Activated CD4-positive, alpha-beta T cell treated with anti-CD3 and anti-CD28 coated beads, Interleukin-2, amount 50 U/mL, for 4 hours (primary cell): ENCODE measurements around the gene MGMT.

ENCODE experiments used
- DNase-seq, 2 experiments: peaks; one replicate each; pipeline ENCODE4 v3.0.0-alpha.2; 2020

The MGMT gene

GRCh38 chr10:129659508-129660268 lies 192.6 kb downstream of the MGMT start:
- DNase-seq: no peak

DNA sequence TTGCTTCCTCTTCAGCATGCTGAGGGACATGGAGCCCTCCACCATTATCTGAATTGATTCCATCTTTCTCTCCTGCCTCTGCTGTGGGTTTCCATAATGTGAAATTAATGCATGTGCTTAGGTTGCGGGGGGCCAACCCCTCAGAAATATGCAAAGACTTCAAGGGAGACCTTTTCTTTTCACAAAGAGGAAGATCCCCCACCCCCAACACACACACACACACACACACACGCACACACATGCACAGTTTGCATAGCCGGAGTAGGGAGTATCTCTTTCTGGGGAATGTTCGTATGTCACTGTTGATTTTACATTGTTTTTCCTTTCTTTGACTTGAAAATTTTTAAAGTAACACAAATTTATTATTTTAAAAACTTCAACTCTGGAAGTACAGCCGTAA lies 193.5 kb downstream of the MGMT start:
- no peak for DNase-seq

GRCh38 chr10:129662426-129662825 lies 195.4 kb downstream of the MGMT start:
- no peak for DNase-seq

GRCh38 chr10:129670124-129670523 lies 203.1 kb downstream of the MGMT start:
- no peak for DNase-seq

DNA sequence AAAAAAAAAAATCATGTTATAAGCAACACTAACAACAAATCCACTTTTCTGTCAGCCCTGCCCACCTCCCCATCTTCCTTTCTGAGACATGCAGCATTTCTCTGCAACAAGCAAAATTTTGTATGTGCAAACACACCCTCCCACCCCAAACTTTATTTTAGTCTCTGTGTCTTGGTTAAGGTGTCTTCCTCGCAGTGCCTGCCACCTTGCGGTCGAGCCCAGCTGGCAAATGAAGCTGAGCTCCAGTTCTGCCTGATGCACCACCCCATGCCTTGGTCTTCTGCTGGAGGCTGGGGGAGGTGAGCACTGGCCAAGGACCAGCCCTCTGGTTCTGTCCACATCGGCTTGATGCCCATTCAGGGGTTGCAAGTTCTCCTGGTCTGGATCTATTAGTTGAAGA lies 206.3 kb downstream of the MGMT start:
- DNase-seq: no peak

- no peak for DNase-seq
These were observed 208.2 kb downstream of the MGMT start for GRCh38 chr10:129675027-129675769.

DNA sequence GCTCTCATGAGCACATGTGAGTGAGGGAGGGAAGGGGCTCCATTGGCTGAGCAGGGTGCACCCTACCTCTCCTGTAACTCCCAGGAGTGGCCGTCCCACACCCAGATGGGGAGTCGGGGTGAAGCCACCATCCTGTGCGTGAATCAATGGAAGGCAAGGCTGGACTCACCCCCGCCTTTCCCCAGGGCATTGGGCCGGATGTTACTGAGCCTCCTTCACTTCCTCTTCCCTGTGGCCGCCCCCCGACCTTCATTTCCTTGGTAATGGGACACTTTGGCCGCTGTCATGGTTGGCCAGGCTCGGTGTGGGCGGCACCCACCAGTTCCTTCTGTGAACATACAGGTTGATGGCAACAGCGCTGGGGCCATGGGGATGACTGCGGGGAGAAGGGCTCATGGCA lies 209.0 kb downstream of the MGMT start:
- no peak for DNase-seq

DNA sequence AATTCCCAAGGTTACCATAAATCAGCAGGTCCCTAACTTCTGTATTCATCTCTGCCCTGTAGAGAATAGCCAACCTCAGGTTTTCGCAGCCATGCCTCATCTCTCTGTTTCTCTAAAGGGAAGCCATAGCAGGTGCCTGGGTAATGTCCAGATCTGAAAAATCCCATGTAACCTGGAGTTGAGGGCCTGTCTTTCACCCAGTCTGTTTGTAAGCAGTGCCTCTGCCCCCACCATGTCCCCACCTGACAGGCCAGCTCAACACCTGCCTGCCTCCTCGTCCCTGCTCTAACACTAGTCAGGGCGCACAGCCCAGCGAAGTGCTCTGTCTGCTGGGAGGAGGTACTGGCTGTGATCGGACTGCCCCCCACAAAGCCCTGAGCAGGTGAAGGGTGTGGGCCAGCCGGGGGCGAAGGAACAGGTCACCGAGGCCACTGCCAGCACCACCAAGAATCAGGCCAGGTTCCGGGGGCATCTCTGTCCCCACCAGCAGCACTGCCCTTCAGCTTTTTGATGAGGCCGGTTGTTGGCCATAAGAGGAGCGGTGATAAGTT lies 210.4 kb downstream of the MGMT start:
- no peak for DNase-seq

GRCh38 chr10:129678186-129678585 lies 211.1 kb downstream of the MGMT start:
- DNase-seq: no peak

- DNase-seq: no peak
These were observed 212.2 kb downstream of the MGMT start for GRCh38 chr10:129679207-129679606.

DNA sequence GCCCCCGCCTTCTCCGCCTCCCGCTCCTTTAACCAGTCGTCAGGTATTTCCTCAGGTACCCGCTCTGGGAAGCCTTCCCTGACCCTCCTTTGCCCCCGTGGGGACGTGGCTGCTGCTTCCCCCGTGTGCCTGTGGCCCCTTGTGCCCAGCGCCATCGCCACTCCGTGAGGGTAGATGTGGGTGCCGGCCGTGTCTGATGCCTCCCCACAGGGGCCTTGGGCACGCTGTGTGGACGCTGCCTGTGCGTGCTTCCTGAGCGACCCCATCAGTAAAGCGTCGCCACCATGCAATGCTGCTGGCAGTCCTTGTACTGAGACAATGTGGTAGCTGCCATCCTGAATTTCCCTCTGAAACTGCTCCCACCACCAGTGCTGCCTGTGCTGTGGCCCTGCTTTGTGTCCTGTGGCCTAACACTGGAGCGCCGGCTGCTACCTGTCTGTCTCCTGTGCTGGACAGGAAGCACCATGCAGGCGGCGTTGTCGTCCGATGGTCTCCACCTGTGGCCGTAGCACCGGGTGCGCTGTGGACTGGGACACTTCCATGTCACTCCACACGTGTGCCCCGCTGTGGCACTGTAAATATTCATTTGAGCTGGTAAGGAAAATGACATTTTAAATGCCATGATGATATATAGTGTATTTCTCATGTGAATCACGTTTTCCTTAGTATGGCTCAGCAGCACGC lies 213.8 kb downstream of the MGMT start:
- DNase-seq: no peak

GRCh38 chr10:129681856-129682255 lies 214.8 kb downstream of the MGMT start:
- DNase-seq: no peak

- no peak for DNase-seq
These were observed 216.5 kb downstream of the MGMT start for GRCh38 chr10:129683519-129683918.

DNA sequence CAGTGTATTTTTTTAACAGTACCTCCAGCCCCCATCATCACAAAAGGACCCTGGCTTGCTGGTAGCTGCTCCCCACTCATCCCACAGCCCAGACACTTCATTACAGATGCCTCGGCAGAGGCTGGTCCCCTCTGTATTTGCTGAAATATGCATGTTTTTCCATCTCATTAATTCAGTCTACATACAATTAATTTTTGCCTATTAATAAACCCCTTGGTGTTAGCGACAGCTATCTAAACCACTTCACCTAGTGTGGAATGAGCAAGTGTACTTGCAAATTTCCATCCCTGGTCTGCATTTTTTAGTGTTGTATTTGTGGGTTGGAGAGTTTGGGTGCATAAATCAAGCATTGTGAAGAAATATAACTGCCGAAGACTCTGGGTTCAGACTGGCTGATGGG lies 216.9 kb downstream of the MGMT start:
- no peak for DNase-seq

- no peak for DNase-seq
These were observed 218.2 kb downstream of the MGMT start for GRCh38 chr10:129685271-129685670.

- DNase-seq: no peak
These were observed 222.6 kb downstream of the MGMT start for GRCh38 chr10:129689671-129690071.

DNA sequence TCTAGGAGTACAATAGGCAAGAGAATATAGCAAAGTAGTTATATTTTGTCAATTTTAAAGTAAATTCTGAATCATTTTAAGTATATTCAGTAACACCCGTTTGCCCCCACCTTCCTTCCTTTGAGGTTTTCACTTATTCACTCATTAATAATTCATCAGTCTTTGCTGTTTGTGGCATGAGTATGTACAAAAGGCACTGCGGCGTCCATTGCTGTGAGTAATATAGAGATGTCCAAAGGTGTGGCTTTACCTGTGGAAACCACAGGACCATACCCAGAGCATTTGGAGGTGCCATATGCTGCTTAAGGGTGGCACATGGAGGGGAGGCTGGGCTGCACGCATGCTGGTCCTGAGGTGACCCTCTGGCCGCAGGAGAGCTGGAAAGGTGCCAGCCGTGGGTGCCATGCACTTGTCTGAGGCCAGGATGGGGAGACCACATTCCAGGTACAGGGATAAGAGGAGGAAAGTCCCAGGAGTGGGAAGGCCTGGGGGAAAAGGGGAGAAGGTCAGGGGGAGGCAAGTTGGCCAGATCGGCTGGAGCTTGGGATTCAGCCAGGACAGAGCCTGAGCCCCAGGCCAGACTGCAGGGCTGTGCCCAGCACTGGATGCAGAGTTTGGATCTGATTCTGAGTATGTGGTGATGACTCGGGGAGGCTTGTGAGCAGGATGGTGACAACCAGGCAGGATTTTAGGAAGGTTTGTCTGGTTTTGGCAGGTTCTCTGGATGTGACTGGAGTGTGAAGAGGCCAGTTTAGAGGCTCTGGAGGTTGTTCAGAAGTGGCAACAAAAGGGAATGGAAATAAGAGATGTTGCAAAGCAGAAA lies 223.4 kb downstream of the MGMT start:
- DNase-seq: no peak

- no peak for DNase-seq
These were observed 225.7 kb downstream of the MGMT start for GRCh38 chr10:129692695-129693094.

DNA sequence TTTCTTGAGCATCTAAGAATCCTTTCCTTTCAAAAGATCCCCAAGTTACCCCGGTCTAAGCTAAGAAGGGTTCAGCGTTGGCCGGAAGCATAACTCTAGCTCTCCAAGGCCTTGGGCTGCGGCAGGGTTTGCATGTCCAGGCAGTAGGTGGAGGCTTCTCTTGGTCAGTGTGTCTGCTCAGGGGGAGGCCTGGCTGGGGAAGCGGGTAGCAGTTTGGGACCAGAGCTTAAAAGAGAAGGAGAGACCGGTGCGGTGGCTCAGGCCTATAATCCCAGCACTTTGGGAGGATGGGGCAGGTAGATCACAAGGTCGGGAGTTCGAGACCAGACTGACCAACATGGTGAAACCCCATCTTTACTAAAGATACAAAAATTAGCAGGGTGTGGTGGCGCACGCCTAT lies 226.3 kb downstream of the MGMT start:
- DNase-seq: no peak

DNA sequence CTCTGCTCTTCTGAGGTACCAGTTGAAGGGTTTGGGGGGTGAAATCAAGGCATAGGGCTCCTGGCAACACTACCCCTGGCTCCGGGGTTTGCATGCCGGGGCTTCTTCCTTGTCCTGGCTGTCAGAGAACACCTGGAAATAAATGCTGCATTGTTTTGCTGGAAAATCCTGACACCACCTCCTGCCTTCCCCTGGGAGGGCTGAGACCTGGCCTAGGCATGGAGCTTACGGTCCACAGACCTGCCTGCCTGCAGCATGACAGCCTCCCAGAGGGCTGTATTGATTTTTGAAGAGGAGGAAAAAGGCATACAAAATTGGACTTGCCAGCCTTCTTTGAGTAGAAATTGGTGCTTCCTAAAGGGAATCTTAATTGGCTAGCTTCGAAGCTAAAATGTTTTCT lies 227.1 kb downstream of the MGMT start:
- DNase-seq: no peak

DNA sequence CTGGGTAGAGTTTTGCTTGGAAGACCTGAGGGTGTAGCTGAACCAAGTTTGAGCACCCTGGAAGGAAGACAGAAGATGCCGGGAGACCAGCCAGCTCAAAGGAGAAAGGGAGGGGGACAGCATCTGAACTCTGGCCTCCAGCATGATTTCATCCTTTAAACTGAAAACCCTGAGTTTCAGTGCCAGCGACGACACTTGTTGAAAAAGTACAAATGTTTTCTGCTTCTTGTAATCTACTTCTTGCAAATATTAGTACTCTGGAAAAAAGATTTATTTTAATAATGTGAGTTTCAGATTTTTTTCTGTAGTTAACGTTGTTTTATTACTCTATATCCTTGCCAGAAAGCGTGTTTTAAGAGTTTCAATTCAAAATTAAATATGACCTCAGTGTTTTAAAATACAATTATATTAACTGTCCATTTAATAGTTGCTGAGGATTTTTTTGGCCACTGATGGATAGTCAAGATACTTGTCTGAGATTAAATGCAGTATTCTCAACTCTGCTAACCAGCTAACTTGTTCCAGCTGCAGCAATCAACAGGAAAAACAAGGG lies 227.7 kb downstream of the MGMT start:
- DNase-seq: no peak

DNA sequence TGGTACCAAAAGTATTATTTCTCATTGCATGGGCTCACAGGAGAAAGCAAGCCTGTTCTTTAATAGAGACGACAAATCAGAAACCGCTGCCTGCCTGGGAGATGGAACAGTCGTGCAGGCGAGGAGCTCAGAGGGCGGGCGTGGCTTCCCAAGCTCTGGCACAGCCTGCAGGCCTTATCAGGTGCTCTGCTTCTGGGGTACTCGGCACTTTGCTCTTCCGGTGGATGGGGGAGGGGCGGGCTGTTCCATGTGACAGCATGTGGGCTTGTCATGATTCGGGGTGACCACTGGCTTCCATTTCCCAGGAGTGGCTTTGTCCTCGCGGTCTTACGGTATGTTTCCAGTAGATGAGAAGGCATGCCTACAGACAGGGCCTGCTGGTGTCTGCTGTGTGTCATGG lies 228.6 kb downstream of the MGMT start:
- no peak for DNase-seq
